ENCODE data around the gene EXOC4.

GRCh38 chr7:133748443-133749407, 495.8 kb downstream of the EXOC4 start:
- TF ChIP-seq, protein P1, sequence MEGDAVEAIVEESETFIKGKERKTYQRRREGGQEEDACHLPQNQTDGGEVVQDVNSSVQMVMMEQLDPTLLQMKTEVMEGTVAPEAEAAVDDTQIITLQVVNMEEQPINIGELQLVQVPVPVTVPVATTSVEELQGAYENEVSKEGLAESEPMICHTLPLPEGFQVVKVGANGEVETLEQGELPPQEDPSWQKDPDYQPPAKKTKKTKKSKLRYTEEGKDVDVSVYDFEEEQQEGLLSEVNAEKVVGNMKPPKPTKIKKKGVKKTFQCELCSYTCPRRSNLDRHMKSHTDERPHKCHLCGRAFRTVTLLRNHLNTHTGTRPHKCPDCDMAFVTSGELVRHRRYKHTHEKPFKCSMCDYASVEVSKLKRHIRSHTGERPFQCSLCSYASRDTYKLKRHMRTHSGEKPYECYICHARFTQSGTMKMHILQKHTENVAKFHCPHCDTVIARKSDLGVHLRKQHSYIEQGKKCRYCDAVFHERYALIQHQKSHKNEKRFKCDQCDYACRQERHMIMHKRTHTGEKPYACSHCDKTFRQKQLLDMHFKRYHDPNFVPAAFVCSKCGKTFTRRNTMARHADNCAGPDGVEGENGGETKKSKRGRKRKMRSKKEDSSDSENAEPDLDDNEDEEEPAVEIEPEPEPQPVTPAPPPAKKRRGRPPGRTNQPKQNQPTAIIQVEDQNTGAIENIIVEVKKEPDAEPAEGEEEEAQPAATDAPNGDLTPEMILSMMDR (IDR thresholded peaks at IDR 0.05; ENCODE audit: low read depth, low read length, poor library complexity, severe bottlenecking) = no peak
- TF ChIP-seq EZH2phosphoT487 (IDR thresholded peaks at IDR 0.05; ENCODE audit: borderline replicate concordance, low read length) = no peak

All from DOHH2 (cell line).